Muscle layer of colon (tissue), 2 donors: Measurements from ENCODE around the gene HTT.

Source experiments
- H3K27ac ChIP-seq: one replicate; pipeline ENCODE4 v1.7.0; 2013; ENCODE audit warnings: low read depth, mild to moderate bottlenecking, low read length, moderate library complexity
- H3K27me3 ChIP-seq, 2 donors: one replicate each; pipeline ENCODE4 v1.7.0; 2013; ENCODE audit warnings: low read length in 2 of 2, mild to moderate bottlenecking in 2 of 2; ENCODE audit not compliant: insufficient read depth in 2 of 2, control insufficient read depth in 1 of 2
- H3K36me3 ChIP-seq: one replicate; pipeline ENCODE4 v1.7.0; 2013; ENCODE audit warnings: mild to moderate bottlenecking, low read length; ENCODE audit not compliant: insufficient read depth
- H3K4me1 ChIP-seq: one replicate; pipeline ENCODE4 v1.7.0; 2013; ENCODE audit warnings: mild to moderate bottlenecking, low read length; ENCODE audit not compliant: insufficient read depth
- H3K4me3 ChIP-seq, 2 donors: one replicate each; pipeline ENCODE4 v1.7.0; 2013; ENCODE audit warnings: low read length in 2 of 2, low read depth in 1 of 2, mild to moderate bottlenecking in 1 of 2, moderate library complexity in 1 of 2
- H3K9ac ChIP-seq: one replicate; pipeline ENCODE4 v1.7.0; 2013; ENCODE audit warnings: low read length
- H3K9me3 ChIP-seq: one replicate; pipeline ENCODE4 v1.7.0; 2013; ENCODE audit warnings: mild to moderate bottlenecking, low read length
- donor health status: abdominal sarcoma.
- donor health status: Adenocarcinoma of cecum.

The HTT gene

DNA sequence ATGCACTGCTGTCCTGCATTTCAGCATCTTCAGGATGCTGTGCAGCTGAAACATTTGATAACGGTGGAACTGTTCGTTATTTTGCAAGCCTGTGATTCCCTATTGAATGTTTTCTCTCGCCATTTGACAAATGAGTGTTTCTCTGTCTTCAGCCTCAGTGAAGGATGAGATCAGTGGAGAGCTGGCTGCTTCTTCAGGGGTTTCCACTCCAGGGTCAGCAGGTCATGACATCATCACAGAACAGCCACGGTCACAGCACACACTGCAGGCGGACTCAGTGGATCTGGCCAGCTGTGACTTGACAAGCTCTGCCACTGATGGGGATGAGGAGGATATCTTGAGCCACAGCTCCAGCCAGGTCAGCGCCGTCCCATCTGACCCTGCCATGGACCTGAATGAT lies 52.6 kb downstream of the HTT start:
- H3K27ac ChIP-seq = no peak overlapping the region
- peaks cover 24% of the 10 kb centered on the region for H3K4me1 ChIP-seq
- H3K9me3 ChIP-seq = no peaks in the 10 kb centered on the region
- H3K4me3 ChIP-seq = no peak overlapping the region
- no peak overlapping the region for H3K9ac ChIP-seq
- peaks cover 30% of the 10 kb centered on the region for H3K36me3 ChIP-seq
- H3K27me3 ChIP-seq = no peaks in the 10 kb centered on the region

DNA sequence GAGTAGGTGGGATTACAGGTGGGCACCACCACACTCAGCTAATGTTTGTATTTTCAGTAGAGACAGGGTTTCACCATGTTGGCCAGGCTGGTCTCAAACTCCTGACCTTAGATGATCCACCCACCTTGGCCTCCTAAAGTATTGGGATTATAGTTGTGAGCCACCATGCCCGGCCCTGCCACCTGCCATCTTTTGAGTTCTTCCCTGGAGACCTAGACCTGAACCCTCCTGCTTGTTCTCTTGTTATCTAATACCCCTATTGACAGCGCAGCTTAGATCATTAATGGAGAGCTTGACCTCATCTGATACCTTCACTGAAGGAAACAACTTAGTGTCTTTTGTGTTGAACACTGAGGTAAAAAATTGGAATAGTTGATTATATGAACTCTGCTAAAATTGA lies 53.6 kb downstream of the HTT start:
- Histone ChIP-seq H3K36me3 (peaks cover 39% of the 10 kb centered on the region), H3K9me3 (no peaks in the 10 kb centered on the region), H3K4me1 (peaks cover 15% of the 10 kb centered on the region), H3K27ac (no peak overlapping the region), H3K27me3 (no peaks in the 10 kb centered on the region), H3K4me3 (no peak overlapping the region), H3K9ac (no peak overlapping the region)

DNA sequence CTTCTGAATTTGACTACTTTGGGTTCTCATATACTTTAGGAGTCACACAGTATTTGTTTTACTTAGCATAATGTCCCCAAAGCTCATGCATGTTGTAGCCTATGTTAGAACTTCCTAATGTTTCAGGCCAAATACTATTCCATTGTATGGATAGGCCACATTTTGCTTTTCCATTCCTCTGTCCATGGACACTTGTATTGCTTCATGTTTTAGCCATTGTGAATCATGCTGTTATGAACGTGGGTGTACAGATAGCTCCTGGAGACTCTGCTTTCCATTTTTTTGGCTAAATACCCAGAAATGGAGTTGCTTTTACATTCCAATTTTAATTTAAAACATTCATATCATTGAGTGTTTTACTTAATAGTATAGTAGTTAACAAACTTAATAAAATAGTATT lies 54.5 kb downstream of the HTT start:
- Histone ChIP-seq H3K9me3 (no peaks in the 10 kb centered on the region), H3K27me3 (no peaks in the 10 kb centered on the region), H3K36me3 (peaks cover 45% of the 10 kb centered on the region), H3K9ac (no peak overlapping the region), H3K4me1 (peaks cover 6% of the 10 kb centered on the region), H3K27ac (no peak overlapping the region), H3K4me3 (no peak overlapping the region)

DNA sequence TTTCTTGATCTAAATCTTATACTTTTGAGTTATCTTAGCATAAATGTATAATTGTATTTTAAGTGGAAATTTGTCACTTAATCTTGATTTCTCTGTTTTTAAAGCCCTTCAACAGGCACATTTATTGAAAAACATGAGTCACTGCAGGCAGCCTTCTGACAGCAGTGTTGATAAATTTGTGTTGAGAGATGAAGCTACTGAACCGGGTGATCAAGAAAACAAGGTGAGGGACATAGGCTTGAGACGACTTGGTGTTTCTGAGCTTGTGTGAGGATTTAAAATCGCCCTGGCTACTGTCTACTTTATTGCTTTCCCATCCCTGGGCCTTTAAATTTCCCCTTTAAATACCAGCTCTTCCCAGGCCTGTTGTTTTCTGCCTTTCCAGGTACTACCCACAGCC lies 55.7 kb downstream of the HTT start:
- no peaks in the 10 kb centered on the region for H3K4me1 ChIP-seq
- no peaks in the 10 kb centered on the region for H3K27me3 ChIP-seq
- H3K9me3 ChIP-seq = no peaks in the 10 kb centered on the region
- H3K4me3 ChIP-seq = no peak overlapping the region
- peaks cover 51% of the 10 kb centered on the region for H3K36me3 ChIP-seq
- H3K9ac ChIP-seq = no peak overlapping the region
- H3K27ac ChIP-seq = no peak overlapping the region

DNA sequence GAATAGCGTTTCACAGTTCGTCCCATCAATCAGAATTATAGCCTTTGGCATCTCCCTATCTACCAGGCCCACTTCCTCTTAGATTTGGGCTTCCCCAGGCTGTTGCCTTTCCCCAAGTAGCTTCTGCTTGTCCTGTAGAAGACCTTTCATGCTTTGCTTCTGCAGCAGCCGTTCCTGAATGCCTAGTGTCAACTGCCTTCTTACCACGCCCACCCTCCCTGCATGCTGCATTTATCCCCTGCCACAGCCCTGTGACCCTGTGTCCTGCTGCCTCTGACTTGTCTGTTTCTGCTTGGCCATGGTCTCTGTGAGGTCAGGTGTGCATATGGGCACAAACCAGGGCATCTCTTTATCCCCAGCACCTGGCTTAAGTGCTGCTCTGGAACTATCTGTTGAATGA lies 56.3 kb downstream of the HTT start:
- Histone ChIP-seq H3K4me1 (peaks cover 6% of the 10 kb centered on the region), H3K9me3 (no peaks in the 10 kb centered on the region), H3K9ac (no peak overlapping the region), H3K27me3 (no peaks in the 10 kb centered on the region), H3K4me3 (no peak overlapping the region), H3K27ac (no peak overlapping the region), H3K36me3 (peaks cover 55% of the 10 kb centered on the region)

GRCh38 chr4:3134201-3134600 lies 59.7 kb downstream of the HTT start:
- no peak overlapping the region for H3K9ac ChIP-seq
- H3K4me3 ChIP-seq = no peak overlapping the region
- H3K27me3 ChIP-seq = no peaks in the 10 kb centered on the region
- no peak overlapping the region for H3K27ac ChIP-seq
- peaks cover 9% of the 10 kb centered on the region for H3K4me1 ChIP-seq
- H3K9me3 ChIP-seq = no peaks in the 10 kb centered on the region
- H3K36me3 ChIP-seq = peaks cover 53% of the 10 kb centered on the region

GRCh38 chr4:3135155-3136011 lies 60.9 kb downstream of the HTT start:
- Histone ChIP-seq H3K9ac (no peak overlapping the region), H3K4me3 (no peak overlapping the region), H3K4me1 (peaks cover 9% of the 10 kb centered on the region), H3K9me3 (no peaks in the 10 kb centered on the region), H3K36me3 (peaks cover 57% of the 10 kb centered on the region), H3K27ac (no peak overlapping the region), H3K27me3 (no peaks in the 10 kb centered on the region)

GRCh38 chr4:3136454-3136853 lies 62.0 kb downstream of the HTT start:
- peaks cover 52% of the 10 kb centered on the region for H3K36me3 ChIP-seq

DNA sequence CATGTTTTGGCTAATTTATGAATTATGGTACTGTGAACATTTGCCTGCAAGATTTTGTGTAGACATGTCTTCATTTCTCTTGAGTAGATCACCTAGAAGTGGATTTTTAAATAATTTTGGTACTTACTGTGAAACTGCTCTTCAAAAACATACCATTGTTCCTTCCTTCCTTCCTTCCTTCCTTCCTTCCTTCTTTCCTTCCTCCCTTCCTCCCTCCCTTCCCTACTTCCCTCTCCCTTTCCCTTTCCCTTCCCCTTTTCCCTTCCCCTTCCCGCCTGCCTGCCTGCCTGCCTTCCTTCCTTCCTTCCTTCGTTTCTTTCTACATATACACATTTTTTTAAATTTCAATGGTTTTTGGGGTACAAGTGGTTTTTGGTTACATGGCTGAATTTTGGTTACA lies 63.4 kb downstream of the HTT start:
- no peaks in the 10 kb centered on the region for H3K27me3 ChIP-seq
- no peak overlapping the region for H3K27ac ChIP-seq
- no peak overlapping the region for H3K9ac ChIP-seq
- peaks cover 38% of the 10 kb centered on the region for H3K36me3 ChIP-seq
- H3K4me1 ChIP-seq = peaks cover 9% of the 10 kb centered on the region
- no peak overlapping the region for H3K4me3 ChIP-seq
- H3K9me3 ChIP-seq = no peaks in the 10 kb centered on the region

More at GRCh38 chr4:3136454-3136853, 62.0 kb downstream of the HTT start:
- Histone ChIP-seq H3K4me1 (peaks cover 9% of the 10 kb centered on the region), H3K4me3 (no peak overlapping the region), H3K9ac (no peak overlapping the region), H3K9me3 (no peaks in the 10 kb centered on the region), H3K27me3 (no peaks in the 10 kb centered on the region), H3K27ac (no peak overlapping the region)

GRCh38 chr4:3145234-3145924 lies 70.9 kb downstream of the HTT start:
- H3K4me1 ChIP-seq = peaks cover 9% of the 10 kb centered on the region
- H3K9me3 ChIP-seq = no peaks in the 10 kb centered on the region
- no peak overlapping the region for H3K27ac ChIP-seq
- H3K4me3 ChIP-seq = no peak overlapping the region
- H3K36me3 ChIP-seq = peaks cover 44% of the 10 kb centered on the region
- no peaks in the 10 kb centered on the region for H3K27me3 ChIP-seq
- H3K9ac ChIP-seq = no peak overlapping the region

- Histone ChIP-seq H3K4me3 (no peak overlapping the region), H3K27ac (no peak overlapping the region), H3K27me3 (no peaks in the 10 kb centered on the region), H3K9me3 (no peaks in the 10 kb centered on the region), H3K36me3 (peaks cover 64% of the 10 kb centered on the region), H3K9ac (no peak overlapping the region), H3K4me1 (peaks cover 9% of the 10 kb centered on the region)
Observed at GRCh38 chr4:3148926-3149325, 74.4 kb downstream of the HTT start.
